ENCODE measurements around the gene MTA1. TPM values are rescaled to one million over a fixed set of nuclear protein-coding genes. Genes with fewer than 3 reads are reported as not detected.

MTA1 gene
- total RNA-seq, 2 donors from 2014 or later: 77.2 to 84.1 TPM

- DNase-seq (ENCODE audit: low spot score): no peak
- no peak for ATAC-seq (ENCODE audit: insufficient number of reproducible peaks, low FRiP score, low read depth)
- H3K27me3 ChIP-seq (replicated peaks; ENCODE audit: insufficient read depth): no peaks in the 10 kb centered on the region
- H3K4me3 ChIP-seq: no peak overlapping the region
- H3K36me3 ChIP-seq: no peaks in the 10 kb centered on the region
- no peak overlapping the region for H3K27ac ChIP-seq
- TF ChIP-seq CTCF (IDR thresholded peaks at IDR 0.05): no peak
- H3K9me3 ChIP-seq: no peaks in the 10 kb centered on the region
- peaks cover 0 to 8% of the 10 kb centered on the region in 2 donors for H3K4me1 ChIP-seq (ENCODE audit: control insufficient read depth in 1 of 2, low read depth in 2 of 2)
Measured at GRCh38 chr14:105497671-105498429, 78.2 kb downstream of the MTA1 start.

GRCh38 chr14:105498430-105499255 lies 79.0 kb downstream of the MTA1 start:
- no peak for DNase-seq (ENCODE audit: low spot score)
- ATAC-seq (ENCODE audit: insufficient number of reproducible peaks, low FRiP score, low read depth): no peak
- TF ChIP-seq CTCF (IDR thresholded peaks at IDR 0.05): no peak
- Histone ChIP-seq H3K27ac (no peak overlapping the region), H3K27me3 (replicated peaks; ENCODE audit: insufficient read depth) (no peaks in the 10 kb centered on the region), H3K4me3 (no peak overlapping the region), H3K36me3 (no peaks in the 10 kb centered on the region), H3K4me1 (ENCODE audit: control insufficient read depth in 1 of 2, low read depth in 2 of 2) (peaks cover 0 to 8% of the 10 kb centered on the region in 2 donors), H3K9me3 (no peaks in the 10 kb centered on the region)

- DNase-seq (ENCODE audit: low spot score) (no peak), ATAC-seq (ENCODE audit: insufficient number of reproducible peaks, low FRiP score, low read depth) (no peak)
- Histone ChIP-seq H3K27ac (no peak overlapping the region), H3K4me1 (ENCODE audit: control insufficient read depth in 1 of 2, low read depth in 2 of 2) (peaks cover 0 to 8% of the 10 kb centered on the region in 2 donors), H3K4me3 (no peak overlapping the region), H3K9me3 (no peaks in the 10 kb centered on the region), H3K36me3 (no peaks in the 10 kb centered on the region), H3K27me3 (replicated peaks; ENCODE audit: insufficient read depth) (no peaks in the 10 kb centered on the region)
- TF ChIP-seq CTCF (IDR thresholded peaks at IDR 0.05): no peak
Measured at GRCh38 chr14:105499256-105500035, 79.8 kb downstream of the MTA1 start.

- Histone ChIP-seq H3K4me3 (no peak overlapping the region), H3K36me3 (no peaks in the 10 kb centered on the region), H3K27ac (no peak overlapping the region), H3K9me3 (no peaks in the 10 kb centered on the region), H3K4me1 (ENCODE audit: control insufficient read depth in 1 of 2, low read depth in 2 of 2) (peaks cover 0 to 6% of the 10 kb centered on the region in 2 donors), H3K27me3 (replicated peaks; ENCODE audit: insufficient read depth) (no peaks in the 10 kb centered on the region)
- no peak for TF ChIP-seq CTCF (IDR thresholded peaks at IDR 0.05)
- ATAC-seq (ENCODE audit: insufficient number of reproducible peaks, low FRiP score, low read depth): no peak
- no peak for DNase-seq (ENCODE audit: low spot score)
Measured at GRCh38 chr14:105500036-105500725, 80.6 kb downstream of the MTA1 start.
